Measurements from ENCODE around the gene TCAP. TPM values are rescaled to one million over a fixed set of nuclear protein-coding genes. Genes with fewer than 3 reads are reported as not detected.

TCAP gene
- total and polyA plus RNA-seq, 3 donors from 2014 or later = 3.0 to 49.8 (median 6.0) TPM

DNA sequence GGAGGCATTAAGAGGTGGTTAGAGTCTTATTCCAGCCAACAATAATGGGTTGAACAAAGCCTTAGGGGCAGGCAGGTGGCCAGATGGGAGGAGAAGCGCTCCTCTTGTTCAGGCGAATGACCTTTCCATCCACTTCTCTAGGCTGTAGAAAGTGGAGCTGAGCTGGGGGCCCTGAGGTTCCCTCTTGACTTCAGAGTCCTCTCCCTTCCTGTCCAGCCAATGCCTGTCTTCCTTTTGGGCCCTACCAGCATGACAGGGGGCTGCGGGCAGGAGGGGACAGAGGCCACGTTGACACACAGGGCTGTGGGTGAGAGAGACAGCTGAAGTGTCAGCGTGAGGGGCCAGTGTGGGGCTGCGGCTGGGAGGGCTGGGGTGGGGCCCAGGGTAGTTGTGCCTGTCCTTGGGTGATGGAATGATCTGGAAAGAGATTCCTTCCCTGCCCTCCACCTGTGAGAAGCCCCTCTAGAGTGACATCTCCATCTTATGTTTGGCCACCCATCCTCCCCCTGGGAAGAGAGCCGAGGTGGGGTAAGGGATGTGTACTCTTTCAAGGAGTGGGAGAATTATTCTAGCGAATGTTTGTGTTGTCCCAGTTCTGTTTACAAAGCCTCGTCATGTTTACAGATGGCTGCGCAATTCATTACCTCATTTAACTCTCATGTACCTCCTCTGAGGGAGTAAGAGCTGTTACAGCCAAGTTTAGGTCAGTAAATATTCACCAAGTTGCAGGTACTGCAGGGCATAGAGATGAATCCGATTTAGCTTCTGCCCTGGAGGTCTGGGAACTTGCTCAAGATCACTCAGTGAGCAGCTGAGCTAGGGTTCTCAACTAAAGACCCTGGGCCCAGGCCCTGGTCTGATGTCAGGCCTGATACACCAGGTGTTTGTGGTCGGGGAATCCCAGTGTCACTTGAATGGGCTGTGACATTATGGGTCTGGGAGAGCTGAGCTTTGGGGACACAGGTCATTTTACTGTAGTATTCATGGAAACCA lies 38.0 kb downstream of the TCAP start:
- 77 to 84% methylated on average over 10 to 12 of the region's 12 CpGs for whole genome bisulfite sequencing, 2 donors
- H3K36me3 ChIP-seq (ENCODE audit: low read depth, missing control alignments) = no peaks in the 10 kb centered on the region
- no peak overlapping the region for H3K4me3 ChIP-seq
- no peaks in the 10 kb centered on the region for H3K27me3 ChIP-seq
- no peak for DNase-seq
- intact Hi-C loops (cut with DNase I; ENCODE audit: low total_unique reads) = no loop called here
- H3K27ac ChIP-seq = no peak overlapping the region
- no peak for TF ChIP-seq POLR2A (IDR thresholded peaks at IDR 0.05)
- TF ChIP-seq, protein P1, sequence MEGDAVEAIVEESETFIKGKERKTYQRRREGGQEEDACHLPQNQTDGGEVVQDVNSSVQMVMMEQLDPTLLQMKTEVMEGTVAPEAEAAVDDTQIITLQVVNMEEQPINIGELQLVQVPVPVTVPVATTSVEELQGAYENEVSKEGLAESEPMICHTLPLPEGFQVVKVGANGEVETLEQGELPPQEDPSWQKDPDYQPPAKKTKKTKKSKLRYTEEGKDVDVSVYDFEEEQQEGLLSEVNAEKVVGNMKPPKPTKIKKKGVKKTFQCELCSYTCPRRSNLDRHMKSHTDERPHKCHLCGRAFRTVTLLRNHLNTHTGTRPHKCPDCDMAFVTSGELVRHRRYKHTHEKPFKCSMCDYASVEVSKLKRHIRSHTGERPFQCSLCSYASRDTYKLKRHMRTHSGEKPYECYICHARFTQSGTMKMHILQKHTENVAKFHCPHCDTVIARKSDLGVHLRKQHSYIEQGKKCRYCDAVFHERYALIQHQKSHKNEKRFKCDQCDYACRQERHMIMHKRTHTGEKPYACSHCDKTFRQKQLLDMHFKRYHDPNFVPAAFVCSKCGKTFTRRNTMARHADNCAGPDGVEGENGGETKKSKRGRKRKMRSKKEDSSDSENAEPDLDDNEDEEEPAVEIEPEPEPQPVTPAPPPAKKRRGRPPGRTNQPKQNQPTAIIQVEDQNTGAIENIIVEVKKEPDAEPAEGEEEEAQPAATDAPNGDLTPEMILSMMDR (IDR thresholded peaks at IDR 0.05) = no peak
- no peaks in the 10 kb centered on the region for H3K4me1 ChIP-seq
- no peaks in the 10 kb centered on the region for H3K9me3 ChIP-seq

DNA sequence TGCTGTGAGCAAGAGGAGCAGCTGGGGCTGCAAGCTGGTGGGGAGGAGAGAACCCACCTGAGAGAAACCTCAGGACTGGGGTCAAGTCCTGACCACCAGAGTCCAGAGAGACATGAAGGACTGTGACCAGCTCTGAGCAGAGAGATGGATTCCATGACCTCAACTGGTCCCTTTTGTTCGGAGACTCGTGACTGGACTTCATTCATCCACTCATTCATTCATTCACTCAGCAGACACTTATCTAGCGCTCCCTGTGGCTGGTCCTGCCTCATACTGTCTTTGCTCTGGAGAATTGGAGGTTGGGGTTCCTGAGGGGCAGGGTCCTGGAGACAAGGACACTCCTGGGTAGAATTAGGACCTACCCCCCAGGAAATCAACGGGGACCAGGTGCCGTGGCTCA lies 38.8 kb downstream of the TCAP start:
- Histone ChIP-seq H3K36me3 (ENCODE audit: low read depth, missing control alignments) (no peaks in the 10 kb centered on the region), H3K4me1 (no peaks in the 10 kb centered on the region), H3K4me3 (no peak overlapping the region), H3K27me3 (no peaks in the 10 kb centered on the region), H3K9me3 (no peaks in the 10 kb centered on the region), H3K27ac (no peak overlapping the region)
- WGBS, 2 donors = 91 to 94% methylated on average over 3 to 5 of the region's 5 CpGs
- no peak for DNase-seq
- intact Hi-C loops (cut with DNase I; ENCODE audit: low total_unique reads) = no loop called here
- TF ChIP-seq, protein P1 (IDR thresholded peaks at IDR 0.05) = no peak
- no peak for TF ChIP-seq POLR2A (IDR thresholded peaks at IDR 0.05)

DNA sequence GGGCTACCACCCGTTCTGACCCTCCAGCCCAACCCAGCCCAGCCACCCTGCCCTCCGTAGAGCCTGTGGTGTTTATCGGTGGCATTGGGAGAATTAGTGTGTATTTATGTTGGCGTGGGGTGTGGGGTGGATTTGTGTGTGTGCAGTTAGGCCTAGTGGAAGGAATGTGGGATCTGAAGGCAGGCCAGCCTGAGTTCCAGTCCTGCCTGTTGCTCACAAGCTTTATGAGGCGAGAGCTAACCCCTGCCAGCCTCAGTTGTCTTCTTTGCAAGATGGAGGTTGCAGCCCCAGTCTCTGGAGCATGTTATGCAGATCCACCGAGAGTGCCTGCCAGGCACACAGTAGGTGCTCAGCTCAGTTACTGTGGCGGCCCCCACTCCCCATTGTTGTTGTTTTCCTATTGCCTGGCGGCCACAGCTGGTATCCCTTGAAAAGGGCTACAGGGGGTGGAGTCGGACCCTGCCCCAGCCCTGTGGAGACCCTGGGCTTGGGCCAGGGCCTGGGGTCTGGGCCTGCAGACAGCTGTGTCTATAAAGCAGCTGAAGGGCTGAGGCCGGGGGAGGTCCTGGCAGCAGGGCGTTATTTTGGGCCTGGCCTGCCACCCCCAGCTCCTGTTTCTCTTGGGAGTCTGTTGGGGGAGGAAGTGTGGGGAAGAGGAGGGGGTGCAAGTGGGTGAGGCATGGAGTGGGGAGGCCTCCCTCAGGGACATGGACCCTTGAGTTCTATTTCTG lies 39.8 kb downstream of the TCAP start:
- Histone ChIP-seq H3K27me3 (no peaks in the 10 kb centered on the region), H3K4me1 (no peaks in the 10 kb centered on the region), H3K9me3 (no peaks in the 10 kb centered on the region), H3K27ac (no peak overlapping the region), H3K36me3 (ENCODE audit: low read depth, missing control alignments) (no peaks in the 10 kb centered on the region), H3K4me3 (no peak overlapping the region)
- TF ChIP-seq, protein P1 (IDR thresholded peaks at IDR 0.05) = no peak
- TF ChIP-seq POLR2A (IDR thresholded peaks at IDR 0.05) = no peak
- no peak for DNase-seq
- intact Hi-C loops (cut with DNase I; ENCODE audit: low total_unique reads) = no loop called here
- WGBS, 2 donors = 53 to 75% methylated on average over 6 to 11 of the region's 11 CpGs

DNA sequence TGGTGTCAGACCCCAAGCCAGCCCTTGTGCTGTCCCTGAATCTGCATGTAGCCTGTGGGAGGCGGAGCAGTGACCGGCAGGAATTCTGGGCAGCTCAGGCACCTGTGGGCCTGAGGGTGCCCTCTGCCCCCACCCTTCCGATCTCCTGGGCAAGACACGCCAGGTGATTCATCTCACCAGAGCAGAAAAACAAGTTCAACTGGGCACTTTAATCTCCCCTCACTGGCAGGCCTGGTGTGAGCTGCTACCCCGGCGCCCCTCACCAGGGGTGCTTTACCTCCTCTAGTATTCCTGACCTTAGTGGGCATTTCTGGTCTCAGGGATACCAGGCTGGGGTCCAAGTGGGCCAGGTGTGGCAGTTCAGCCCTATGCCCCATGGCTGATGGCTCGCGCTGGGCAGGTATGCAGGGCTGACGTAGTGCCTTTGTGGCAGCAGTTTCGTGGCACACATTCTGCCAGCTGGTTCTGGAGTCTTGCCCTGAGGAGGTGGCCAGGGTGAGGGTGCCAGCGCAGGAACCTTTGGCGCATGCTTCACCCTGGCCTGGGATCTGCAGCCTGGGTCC lies 40.7 kb downstream of the TCAP start:
- Histone ChIP-seq H3K27me3 (no peaks in the 10 kb centered on the region), H3K4me1 (no peaks in the 10 kb centered on the region), H3K36me3 (ENCODE audit: low read depth, missing control alignments) (no peaks in the 10 kb centered on the region), H3K4me3 (no peak overlapping the region), H3K9me3 (no peaks in the 10 kb centered on the region), H3K27ac (no peak overlapping the region)
- TF ChIP-seq, protein P1 (IDR thresholded peaks at IDR 0.05) = no peak
- intact Hi-C loops (cut with DNase I; ENCODE audit: low total_unique reads) = no loop called here
- 81 to 97% methylated on average over 6 to 12 of the region's 12 CpGs for WGBS, 2 donors
- no peak for DNase-seq
